HCT116 (cell line): ENCODE data around the gene CAMK2A.

ENCODE experiments used
- CBX3 ChIP-seq: IDR thresholded peaks from 2 replicates; pipeline ENCODE4 v1.6.1; 2012; ENCODE audit warnings: low read depth
- CTCF ChIP-seq, 3 experiments: fragments of 200-600 bp in 1 of 3; sonication (generic) in 1 of 3; IDR thresholded peaks in 2 of 3; conservative IDR thresholded peaks in 1 of 3; 2 replicates each; pipeline ENCODE4 v1.5.1; 2012 to 2017; ENCODE audit warnings: low read depth in 2 of 3, low read length in 2 of 3, antibody characterized with exemption in 1 of 3, borderline replicate concordance in 1 of 3, control low read depth in 1 of 3, mild to moderate bottlenecking in 1 of 3, mixed read lengths in 1 of 3, mixed run types in 1 of 3, moderate library complexity in 1 of 3; ENCODE audit not compliant: insufficient read depth in 1 of 3
- ELF1 ChIP-seq: IDR thresholded peaks from 2 replicates; pipeline ENCODE4 v1.6.1; 2012; ENCODE audit warnings: low read depth, borderline replicate concordance
- EZH2 ChIP-seq: fragments of 200-600 bp; sonication (generic); IDR thresholded peaks from 2 replicates; pipeline ENCODE4 v1.6.1; 2017; ENCODE audit warnings: antibody characterized with exemption, mixed run types
- EZH2phosphoT487 ChIP-seq: fragments of 200-600 bp; IDR thresholded peaks from 2 replicates; pipeline ENCODE4 v1.6.1; 2018; ENCODE audit warnings: antibody characterized with exemption, borderline replicate concordance
- MAX ChIP-seq: IDR thresholded peaks from 2 replicates; pipeline ENCODE4 v1.6.1; 2012
- POLR2A ChIP-seq: IDR thresholded peaks from 2 replicates; pipeline ENCODE4 v1.7.0; 2011; ENCODE audit warnings: borderline replicate concordance; ENCODE audit not compliant: insufficient read depth, insufficient read length; ENCODE audit errors: extremely low read depth
- POLR2AphosphoS5 ChIP-seq: IDR thresholded peaks from 2 replicates; pipeline ENCODE4 v1.6.1; 2011; ENCODE audit warnings: mild to moderate bottlenecking, low read depth, low read length, moderate library complexity
- RAD21 ChIP-seq: IDR thresholded peaks from 2 replicates; pipeline ENCODE4 v1.6.1; 2012; ENCODE audit warnings: low read depth, mild to moderate bottlenecking
- REST ChIP-seq: IDR thresholded peaks from 2 replicates; pipeline ENCODE4 v1.6.1; 2012; ENCODE audit warnings: low read depth
- SP1 ChIP-seq: IDR thresholded peaks from 2 replicates; pipeline ENCODE4 v1.6.1; 2012; ENCODE audit warnings: low read depth
- YY1 ChIP-seq: IDR thresholded peaks from 2 replicates; pipeline ENCODE4 v1.6.1; 2011; ENCODE audit warnings: low read length, low read depth, moderate library complexity, mild to moderate bottlenecking; ENCODE audit not compliant: insufficient replicate concordance; ENCODE audit errors: extremely low read depth

- TF ChIP-seq SP1 (no peak), POLR2A (no peak), EZH2 (no peak), CTCF (IDR thresholded peaks at IDR 0.05 in 2 of 3, conservative IDR thresholded peaks at IDR 0.05 in 1 of 3; ENCODE audit: borderline replicate concordance in 1 of 3, insufficient read depth in 1 of 3, low read depth in 2 of 3, low read length in 2 of 3) (no peak), EZH2phosphoT487 (no peak), MAX (no peak), ELF1 (no peak), REST (no peak), CBX3 (no peak), RAD21 (no peak), YY1 (no peak), POLR2AphosphoS5 (no peak)
Observed at GRCh38 chr5:150293091-150293941, 3.7 kb upstream of the CAMK2A start.
